ENCODE data around the gene EEF1A2.

Gene EEF1A2

DNA sequence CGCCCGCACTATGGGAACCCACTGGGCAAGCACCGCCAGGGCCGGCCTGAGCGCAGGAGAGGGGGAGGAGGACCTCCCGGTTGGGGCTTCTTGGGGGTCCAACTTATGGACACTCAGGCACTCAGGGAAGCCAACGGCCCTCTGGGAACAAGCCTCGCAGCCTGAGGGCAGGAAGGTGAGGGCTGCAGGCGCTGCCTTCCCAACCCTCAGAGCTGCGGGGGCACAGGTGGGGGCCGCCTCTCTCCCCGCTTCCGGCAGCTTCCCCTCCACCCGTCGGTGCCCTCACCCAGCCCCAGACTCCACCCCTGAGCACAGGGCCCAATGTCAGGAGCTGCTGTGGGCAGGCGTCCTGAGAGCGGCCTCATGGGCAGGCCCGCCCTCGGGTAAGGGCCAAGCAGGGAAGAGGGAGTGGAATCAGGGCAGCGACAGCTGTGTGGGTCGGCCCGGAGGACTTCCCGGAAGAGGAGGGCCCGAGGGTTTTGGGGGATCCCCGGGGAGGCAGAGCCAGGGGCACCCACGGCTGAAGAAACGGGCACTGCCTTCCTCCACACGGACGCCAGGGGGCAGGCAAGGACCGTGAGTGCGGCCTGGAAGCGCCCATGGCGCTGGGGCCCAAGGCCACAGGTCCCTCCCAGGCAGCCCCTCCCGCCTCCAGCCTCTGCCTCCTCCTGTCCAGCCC is 38.8 kb upstream of the EEF1A2 start:
- no peak overlapping the region for H3K4me3 ChIP-seq (ENCODE audit: low read depth, low read length)

GRCh38 chr20:63536997-63537524 is 38.2 kb upstream of the EEF1A2 start, which contains the start of gene PTK6:
Gene PTK6, minus strand, starts transcription at chr20:63537376. Its CDS starts 62 bp downstream, at chr20:63537314.
- H3K4me3 ChIP-seq (ENCODE audit: low read depth, low read length) = no peak within 1 kb of the TSS

- no peak overlapping the region for H3K4me3 ChIP-seq (ENCODE audit: low read depth, low read length)
Measured at GRCh38 chr20:63536241-63536977, 37.5 kb upstream of the EEF1A2 start.

- H3K4me3 ChIP-seq (ENCODE audit: low read depth, low read length) = no peak overlapping the region
Measured at GRCh38 chr20:63534831-63535651, 36.2 kb upstream of the EEF1A2 start.

GRCh38 chr20:63534427-63534830 is 35.5 kb upstream of the EEF1A2 start:
- no peak overlapping the region for H3K4me3 ChIP-seq (ENCODE audit: low read depth, low read length)

GRCh38 chr20:63533871-63534393 is 35.0 kb upstream of the EEF1A2 start:
- no peak overlapping the region for H3K4me3 ChIP-seq (ENCODE audit: low read depth, low read length)

DNA sequence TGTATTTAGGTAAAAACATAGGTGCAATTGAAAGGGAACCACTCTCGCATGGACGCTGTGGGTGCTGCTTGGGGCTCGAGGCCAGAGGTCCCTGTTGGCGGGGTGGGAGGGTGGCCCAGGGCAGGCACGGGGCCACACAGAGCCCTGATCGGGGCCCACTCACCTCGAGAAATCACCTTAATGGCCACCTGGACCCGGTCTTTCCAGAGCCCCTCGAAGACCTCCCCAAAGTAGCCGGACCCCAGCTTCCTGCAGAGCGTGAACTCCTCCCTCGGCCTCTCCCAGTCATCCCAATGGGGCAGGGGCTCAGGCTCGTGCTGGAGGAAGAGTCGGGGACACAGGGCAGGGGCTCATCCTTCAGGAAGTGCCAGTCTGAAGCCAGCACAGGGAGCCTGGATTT is 34.5 kb upstream of the EEF1A2 start:
- H3K4me3 ChIP-seq (ENCODE audit: low read depth, low read length) = no peak overlapping the region

DNA sequence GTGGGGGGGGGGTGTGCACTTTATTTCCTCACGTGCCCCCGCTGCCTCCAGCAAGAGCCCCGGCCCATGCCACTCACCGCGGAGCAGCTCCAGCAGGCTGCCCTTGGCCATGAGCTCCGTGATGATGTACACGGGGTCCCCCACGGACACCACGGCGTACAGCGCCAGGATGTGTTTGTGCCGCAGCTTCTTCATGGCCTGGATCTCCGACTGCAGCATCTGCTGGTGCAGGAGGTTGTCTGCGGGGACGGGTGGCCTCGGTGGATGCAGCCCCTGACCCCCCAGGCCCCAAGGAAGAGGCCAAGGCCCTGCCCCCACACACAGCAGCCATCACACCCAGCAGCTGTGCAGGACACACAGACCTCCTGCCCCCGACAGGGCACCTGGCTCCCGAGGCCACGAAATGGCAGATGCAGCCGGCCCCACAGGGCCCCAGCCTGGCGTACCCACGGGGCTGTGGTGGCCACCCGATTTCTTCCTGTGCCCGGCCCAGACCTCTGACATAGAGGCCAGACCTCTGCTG is 33.6 kb upstream of the EEF1A2 start:
- no peak overlapping the region for H3K4me3 ChIP-seq (ENCODE audit: low read depth, low read length)

DNA sequence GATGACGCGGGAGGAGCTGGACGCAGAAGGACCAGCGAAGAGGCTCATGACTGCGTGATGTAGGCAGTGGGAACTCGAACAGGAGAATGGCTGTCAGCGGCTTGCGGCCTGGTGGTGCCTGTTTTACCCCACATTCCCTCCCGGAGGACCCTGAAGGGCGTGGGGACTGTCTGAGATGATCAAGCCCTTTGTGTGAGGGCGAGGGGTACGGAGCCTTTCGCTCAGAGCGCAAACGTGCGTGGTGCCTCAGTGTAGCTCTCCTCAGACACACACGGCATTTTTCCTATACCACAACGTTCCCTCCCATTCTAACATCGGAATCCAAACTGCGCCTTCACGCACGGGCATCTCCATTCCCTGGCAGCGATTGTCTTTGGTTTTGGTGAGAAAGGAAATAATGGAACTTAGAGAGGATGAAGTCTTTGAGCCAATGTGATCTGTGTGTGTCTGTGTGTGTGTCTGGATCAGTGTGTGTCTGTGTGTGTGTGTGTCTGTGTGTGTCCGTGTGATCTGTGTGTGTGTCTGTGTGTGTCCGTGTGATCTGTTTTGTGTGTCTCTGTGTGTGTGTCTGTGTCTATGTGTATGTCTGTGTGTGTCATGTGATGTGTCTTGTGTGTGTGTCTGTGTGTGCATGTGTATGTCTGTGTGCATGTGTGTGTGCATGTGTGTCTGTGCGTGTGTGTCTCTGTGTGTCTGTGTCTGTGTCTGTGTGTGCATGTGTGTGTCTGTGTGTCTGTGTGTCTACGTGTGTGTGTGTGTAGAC is 33.0 kb upstream of the EEF1A2 start:
- H3K4me3 ChIP-seq (ENCODE audit: low read depth, low read length) = no peak overlapping the region

DNA sequence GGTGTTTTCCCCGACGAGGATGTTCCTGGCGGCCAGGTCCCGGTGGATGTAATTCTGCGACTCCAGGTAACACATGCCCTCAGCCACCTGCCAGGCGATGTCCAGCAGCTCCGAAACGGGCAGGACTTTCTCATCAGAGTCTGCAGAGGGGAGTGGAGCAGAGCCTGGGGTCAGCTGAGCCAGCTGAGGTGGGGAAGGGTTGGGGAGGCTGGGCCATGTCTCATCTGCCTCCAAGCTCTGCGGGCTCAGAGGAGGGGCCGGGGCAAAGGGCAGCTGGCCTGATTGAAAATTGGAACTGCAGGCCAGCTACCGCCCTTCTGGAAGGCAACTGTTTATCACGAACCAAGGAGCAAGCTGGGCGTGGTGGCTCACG is 31.9 kb upstream of the EEF1A2 start:
- H3K4me3 ChIP-seq (ENCODE audit: low read depth, low read length) = no peak overlapping the region

DNA sequence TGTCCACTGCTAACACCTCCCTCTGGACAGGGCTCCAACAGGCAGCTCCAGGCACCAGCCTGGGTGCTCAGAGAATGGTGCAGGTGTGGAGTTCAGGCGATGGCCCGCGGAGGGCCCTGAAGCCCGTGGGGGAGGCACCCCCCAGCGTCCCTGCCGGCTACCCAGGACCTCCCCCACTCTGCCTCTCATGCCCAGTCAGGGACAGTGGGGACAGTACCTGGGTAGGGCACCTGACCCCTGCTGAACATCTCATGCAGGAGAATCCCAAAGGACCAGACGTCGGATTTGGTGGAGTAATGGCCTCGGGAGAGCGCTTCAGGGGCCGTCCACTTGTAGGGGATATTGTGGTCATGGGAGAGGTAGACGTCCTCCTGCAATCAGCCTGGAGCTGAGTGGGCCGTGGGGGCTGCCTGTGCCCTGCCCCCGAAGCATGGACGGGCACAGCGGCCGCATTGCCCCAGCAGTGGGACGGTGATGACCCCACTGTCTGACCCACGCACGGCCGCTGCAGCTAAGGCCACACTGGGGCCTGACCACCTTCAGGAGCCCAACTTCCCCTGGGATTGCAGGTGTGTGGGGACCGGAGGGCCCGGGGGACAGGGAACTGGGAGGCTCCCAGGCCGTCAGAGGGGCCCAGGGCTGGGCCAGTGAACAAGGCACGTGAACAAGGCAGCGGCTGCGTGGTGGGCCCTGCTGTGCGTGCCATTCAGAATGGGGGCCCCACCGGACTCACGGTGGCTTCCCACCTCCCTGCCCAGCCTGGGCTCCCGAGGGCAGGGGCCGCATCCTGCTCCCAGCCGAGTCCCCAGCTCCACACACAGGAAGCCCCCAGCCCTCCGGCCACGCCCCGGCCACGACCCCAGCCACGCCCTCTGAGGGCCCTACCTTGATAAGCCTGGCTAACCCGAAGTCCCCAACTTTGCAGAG is 31.2 kb upstream of the EEF1A2 start:
- no peak overlapping the region for H3K4me3 ChIP-seq (ENCODE audit: low read depth, low read length)

- H3K4me3 ChIP-seq (ENCODE audit: low read depth, low read length) = no peak overlapping the region
Measured at GRCh38 chr20:63529180-63529860, 30.4 kb upstream of the EEF1A2 start.

DNA sequence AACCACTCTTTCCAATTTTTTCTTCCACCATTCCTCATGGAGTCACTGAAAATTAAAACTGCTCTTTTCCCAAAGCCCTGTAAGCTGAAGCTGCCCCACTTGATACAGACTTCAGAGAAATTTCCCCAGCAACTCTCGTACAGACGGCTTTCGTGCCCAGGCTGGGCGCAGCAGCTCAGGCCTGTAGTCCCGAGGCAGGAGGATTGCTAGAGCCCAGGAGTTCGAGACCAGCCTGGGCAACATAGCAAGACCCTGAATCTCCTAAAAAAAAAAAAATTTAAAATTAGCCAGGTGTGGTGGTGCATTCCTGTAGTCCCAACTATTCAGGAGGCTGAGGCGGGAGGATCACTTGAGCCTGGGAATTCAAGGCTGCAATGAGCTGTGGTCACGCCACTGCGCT is 28.3 kb upstream of the EEF1A2 start:
- no peak overlapping the region for H3K4me3 ChIP-seq (ENCODE audit: low read depth, low read length)

DNA sequence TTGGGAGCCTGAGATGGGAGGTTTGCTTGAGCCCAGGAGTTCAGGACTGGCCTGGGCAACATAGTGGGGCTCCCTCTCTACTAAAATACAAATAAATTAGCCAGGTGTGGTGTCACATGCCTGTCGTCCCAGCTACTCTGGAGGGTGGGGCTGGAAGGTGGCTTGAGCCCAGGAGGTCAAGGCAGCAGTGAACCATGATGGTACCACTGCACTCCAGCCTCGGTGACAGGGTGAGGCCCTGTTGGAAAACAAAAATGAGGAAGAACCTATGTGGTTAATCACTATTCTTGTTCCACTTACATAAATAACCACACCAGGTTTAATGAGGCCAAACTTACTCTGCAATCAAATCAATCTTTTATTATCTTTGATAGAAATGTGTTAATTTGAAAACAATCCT is 27.1 kb upstream of the EEF1A2 start:
- H3K4me3 ChIP-seq (ENCODE audit: low read depth, low read length) = no peak overlapping the region

- H3K4me3 ChIP-seq (ENCODE audit: low read depth, low read length) = no peak overlapping the region
Measured at GRCh38 chr20:63525185-63525584, 26.3 kb upstream of the EEF1A2 start.

- H3K4me3 ChIP-seq (ENCODE audit: low read depth, low read length) = no peak overlapping the region
Measured at GRCh38 chr20:63522981-63523611, 24.2 kb upstream of the EEF1A2 start.

DNA sequence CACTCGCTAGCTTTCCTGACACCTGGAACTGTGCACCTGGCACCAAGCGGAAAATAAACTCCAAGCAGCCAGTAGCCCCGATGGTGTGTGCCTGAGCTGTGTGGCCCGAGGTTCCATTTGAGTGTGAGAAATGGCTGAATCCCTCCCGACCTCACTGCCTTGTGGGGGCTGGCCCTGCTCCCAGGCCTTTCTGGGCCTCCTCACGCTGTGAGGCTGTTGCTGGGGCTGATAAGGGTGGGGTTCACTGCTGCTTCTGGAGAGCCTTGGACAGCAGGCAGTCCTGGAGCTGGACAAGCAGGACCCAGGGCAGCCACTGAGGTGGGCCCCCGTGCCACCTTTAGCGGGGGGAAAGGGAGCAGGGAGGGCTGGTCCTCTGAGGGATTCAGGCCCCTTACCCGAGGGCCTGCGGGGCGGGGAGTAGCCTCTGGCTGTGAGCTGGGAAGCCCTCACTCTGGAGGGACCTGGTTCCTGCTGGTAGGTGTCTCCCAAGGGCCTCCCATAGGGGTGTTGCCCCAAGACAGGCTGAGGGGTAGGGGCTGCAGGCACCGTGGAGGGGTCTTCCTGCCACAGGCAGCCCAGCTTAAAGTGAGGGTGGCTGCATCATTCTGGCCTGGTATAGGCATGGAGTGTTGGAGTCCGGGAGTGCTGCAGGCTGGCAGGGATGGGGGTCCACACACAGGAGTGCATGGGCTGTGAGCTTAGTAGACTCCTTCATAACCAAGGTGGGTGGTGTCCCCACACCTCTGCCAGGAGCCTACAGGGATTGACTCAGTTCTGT is 23.4 kb upstream of the EEF1A2 start:
- H3K4me3 ChIP-seq (ENCODE audit: low read depth, low read length) = no peak overlapping the region
